ENCODE results near the gene SRR.
"Not testable (repeated sequence)": the region's sequence is repeated elsewhere in the genome, so short reads cannot be mapped to it uniquely, and the experiment has no call there.

The SRR gene

GRCh38 chr17:2316916-2317205 lies 13.1 kb downstream of the SRR start:
- not testable (repeated sequence) for H3K4me1 Mint-ChIP-seq (ENCODE audit: low read depth); H3K27me3 Mint-ChIP-seq; H3K4me3 Mint-ChIP-seq; H3K9me3 Mint-ChIP-seq (ENCODE audit: low read depth); H3K36me3 Mint-ChIP-seq; H3K27ac Mint-ChIP-seq

DNA sequence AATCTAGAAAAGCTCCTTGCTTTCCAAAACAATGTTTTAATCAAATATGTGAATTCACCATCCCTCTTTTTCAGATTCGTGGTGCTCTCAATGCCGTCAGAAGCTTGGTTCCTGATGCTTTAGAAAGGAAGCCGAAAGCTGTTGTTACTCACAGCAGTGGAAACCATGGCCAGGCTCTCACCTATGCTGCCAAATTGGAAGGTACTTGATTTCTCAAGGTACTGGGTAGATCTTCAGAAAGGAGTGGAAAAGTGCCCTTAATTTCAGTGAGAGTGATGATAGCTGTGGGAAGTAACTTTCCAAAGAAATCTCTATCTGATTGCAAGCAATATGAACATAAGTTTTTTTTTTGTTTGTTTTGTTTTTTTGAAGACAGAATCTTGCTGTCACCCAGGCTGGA lies 14.0 kb downstream of the SRR start:
- no peaks in the 10 kb centered on the region for H3K9me3 Mint-ChIP-seq (ENCODE audit: low read depth)
- H3K27ac Mint-ChIP-seq = no peak overlapping the region
- H3K4me3 Mint-ChIP-seq = no peak overlapping the region
- H3K4me1 Mint-ChIP-seq (ENCODE audit: low read depth) = no peaks in the 10 kb centered on the region
- peaks cover 5% of the 10 kb centered on the region for H3K36me3 Mint-ChIP-seq
- no peaks in the 10 kb centered on the region for H3K27me3 Mint-ChIP-seq

GRCh38 chr17:2319051-2319450 lies 15.3 kb downstream of the SRR start:
- H3K27ac Mint-ChIP-seq = no peak overlapping the region
- H3K27me3 Mint-ChIP-seq = no peaks in the 10 kb centered on the region
- peaks cover 8% of the 10 kb centered on the region for H3K36me3 Mint-ChIP-seq
- no peaks in the 10 kb centered on the region for H3K4me1 Mint-ChIP-seq (ENCODE audit: low read depth)
- no peaks in the 10 kb centered on the region for H3K9me3 Mint-ChIP-seq (ENCODE audit: low read depth)
- H3K4me3 Mint-ChIP-seq = no peak overlapping the region

- no peaks in the 10 kb centered on the region for H3K9me3 Mint-ChIP-seq (ENCODE audit: low read depth)
- H3K36me3 Mint-ChIP-seq = peaks cover 14% of the 10 kb centered on the region
- no peak overlapping the region for H3K4me3 Mint-ChIP-seq
- H3K27me3 Mint-ChIP-seq = no peaks in the 10 kb centered on the region
- H3K4me1 Mint-ChIP-seq (ENCODE audit: low read depth) = peaks cover 7% of the 10 kb centered on the region
- no peak overlapping the region for H3K27ac Mint-ChIP-seq
Observed at GRCh38 chr17:2321399-2321798, 17.6 kb downstream of the SRR start.

GRCh38 chr17:2323629-2324314 lies 20.0 kb downstream of the SRR start:
- H3K4me1 Mint-ChIP-seq (ENCODE audit: low read depth) = peaks cover 9% of the 10 kb centered on the region
- no peak overlapping the region for H3K4me3 Mint-ChIP-seq
- H3K36me3 Mint-ChIP-seq = peaks cover 16% of the 10 kb centered on the region
- no peak overlapping the region for H3K27ac Mint-ChIP-seq
- no peaks in the 10 kb centered on the region for H3K27me3 Mint-ChIP-seq
- H3K9me3 Mint-ChIP-seq (ENCODE audit: low read depth) = no peaks in the 10 kb centered on the region

DNA sequence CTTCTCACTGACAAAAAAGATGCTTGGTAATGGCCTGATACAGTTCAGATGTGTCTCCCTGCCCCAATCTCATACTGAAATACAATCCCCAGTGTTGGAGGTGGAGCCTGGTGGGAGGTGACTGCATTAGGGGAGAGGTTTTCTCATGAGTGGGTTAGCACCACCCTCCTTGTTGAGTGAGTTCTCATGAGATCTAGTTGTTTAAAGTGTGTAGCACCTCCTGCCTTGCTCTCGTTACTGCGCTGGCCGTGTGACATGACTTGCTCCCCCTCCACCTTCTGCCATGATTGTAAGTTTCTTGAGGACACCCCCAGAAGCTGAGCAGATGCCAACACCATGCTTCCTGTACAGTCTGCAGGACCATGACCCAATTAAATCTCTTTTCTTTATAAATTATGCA lies 27.6 kb downstream of the SRR start:
- H3K27me3 Mint-ChIP-seq = no peaks in the 10 kb centered on the region
- peaks cover 20% of the 10 kb centered on the region for H3K36me3 Mint-ChIP-seq
- no peak overlapping the region for H3K4me3 Mint-ChIP-seq
- no peak overlapping the region for H3K27ac Mint-ChIP-seq
- H3K4me1 Mint-ChIP-seq (ENCODE audit: low read depth) = peaks cover 16% of the 10 kb centered on the region
- H3K9me3 Mint-ChIP-seq (ENCODE audit: low read depth) = no peaks in the 10 kb centered on the region

DNA sequence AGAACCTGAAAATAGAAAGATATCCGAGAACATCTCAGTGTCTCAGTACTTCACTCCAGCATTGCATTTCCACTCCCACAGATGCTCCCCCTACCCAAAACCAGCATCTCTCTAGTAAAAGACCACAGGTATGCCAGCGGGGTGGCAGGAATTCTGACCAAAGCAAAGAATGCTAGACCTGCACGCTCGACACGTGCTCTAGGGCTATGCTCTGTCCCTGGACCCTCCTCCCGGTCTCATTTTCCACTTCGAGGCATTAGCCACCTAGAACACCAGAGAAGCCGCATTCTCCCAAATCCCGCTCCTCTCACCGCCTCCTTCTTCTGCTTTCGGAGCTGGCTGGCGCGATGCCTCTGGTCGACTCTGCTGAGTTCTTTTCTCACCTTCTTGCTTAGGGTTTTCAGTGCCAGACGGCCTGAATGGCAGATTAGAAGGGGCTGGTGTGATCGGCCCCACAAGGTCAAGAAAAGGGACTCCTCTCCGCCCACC lies 32.0 kb downstream of the SRR start:
- Mint-ChIP-seq H3K4me3 (no peak overlapping the region), H3K9me3 (ENCODE audit: low read depth) (no peaks in the 10 kb centered on the region), H3K36me3 (peaks cover 15% of the 10 kb centered on the region), H3K27ac (peak overlapping the region; percentile 98), H3K4me1 (ENCODE audit: low read depth) (peaks cover 22% of the 10 kb centered on the region), H3K27me3 (no peaks in the 10 kb centered on the region)

DNA sequence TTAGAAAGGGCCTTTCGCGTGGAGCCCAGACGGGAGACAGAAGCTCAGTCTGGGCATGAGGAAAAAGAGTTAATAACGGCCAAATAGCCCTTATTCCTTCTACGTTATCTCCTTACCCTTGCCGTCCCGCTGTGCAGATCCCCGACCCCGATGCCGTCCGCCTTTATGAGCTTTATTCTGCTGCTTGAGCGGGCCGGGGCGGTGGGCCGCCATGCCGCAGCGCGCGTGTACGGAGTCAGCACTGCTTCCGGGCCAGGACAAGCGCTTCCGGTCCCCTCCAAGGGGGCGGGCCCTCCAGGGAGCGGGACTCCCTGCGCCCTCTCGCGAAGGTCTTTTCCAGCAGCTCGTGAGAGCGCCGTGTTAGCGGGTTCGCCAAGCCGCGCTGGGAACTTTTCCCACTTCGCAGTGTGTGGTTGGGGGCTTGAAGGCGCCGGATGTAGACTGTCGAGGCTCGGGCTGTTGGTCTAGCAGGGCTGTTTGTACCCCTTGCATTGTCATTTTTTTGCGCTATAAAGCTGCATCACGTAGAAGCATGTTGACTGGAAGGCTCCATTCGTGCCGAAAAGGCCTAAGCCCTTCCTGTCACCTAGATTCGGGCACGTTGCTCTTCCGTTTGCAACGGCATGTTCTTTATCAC lies 32.6 kb downstream of the SRR start, which contains the start of gene TSR1:
TSS of gene TSR1 (minus strand) at position 243 of the 637 bp plus-strand sequence. CDS start at position 213, 30 bp downstream.
- H3K27ac Mint-ChIP-seq = peak within 1 kb of the TSS; percentile 98
- H3K4me3 Mint-ChIP-seq = no peak within 1 kb of the TSS
- no peaks in the 10 kb centered on the region for H3K27me3 Mint-ChIP-seq
- H3K4me1 Mint-ChIP-seq (ENCODE audit: low read depth) = peaks cover 22% of the 10 kb centered on the region
- H3K36me3 Mint-ChIP-seq = peaks cover 14% of the 10 kb centered on the region
- no peaks in the 10 kb centered on the region for H3K9me3 Mint-ChIP-seq (ENCODE audit: low read depth)

DNA sequence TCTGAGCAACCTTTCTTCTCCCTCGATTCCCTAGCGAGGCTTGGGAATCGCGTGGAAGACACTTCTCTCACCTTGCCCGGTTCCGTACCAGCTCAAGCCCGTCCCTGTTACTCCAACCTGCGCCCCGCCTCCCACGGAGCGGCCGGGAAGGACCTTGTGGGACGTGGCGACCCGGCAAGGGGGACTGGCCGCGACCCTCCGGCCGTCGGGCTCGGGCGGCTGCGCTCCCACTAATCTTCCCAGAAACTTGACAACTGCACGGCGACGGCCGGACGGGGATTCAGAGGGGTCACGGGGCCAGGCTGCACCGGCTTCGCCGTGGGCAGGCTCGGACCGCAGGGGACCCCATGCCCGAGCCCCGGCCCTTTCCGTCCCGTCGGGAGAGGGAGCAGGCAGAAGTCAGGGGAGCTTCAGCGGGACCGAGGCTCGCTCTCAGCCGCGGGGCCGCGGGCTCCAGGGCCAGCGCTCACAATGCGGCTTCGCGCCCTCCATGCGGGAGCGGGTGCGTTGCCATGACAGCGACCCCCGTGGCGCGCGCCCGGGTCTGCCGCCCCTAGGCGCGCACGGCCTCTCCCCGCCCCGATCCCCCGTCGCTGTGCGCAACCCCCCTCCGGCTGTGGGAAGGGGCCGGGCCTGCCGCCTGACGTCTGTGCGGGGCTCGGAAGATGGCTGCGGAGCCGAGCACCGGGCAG lies 33.2 kb downstream of the SRR start, which contains the start of gene SGSM2:
TSS of gene SGSM2 (plus strand) at position 650 of the 692 bp plus-strand sequence. CDS start 188 bp downstream, outside the sequence.
- Mint-ChIP-seq H3K27me3 (no peaks in the 10 kb centered on the region), H3K4me3 (peak within 1 kb of the TSS; percentile 88), H3K4me1 (ENCODE audit: low read depth) (peaks cover 26% of the 10 kb centered on the region), H3K36me3 (peaks cover 14% of the 10 kb centered on the region), H3K9me3 (ENCODE audit: low read depth) (no peaks in the 10 kb centered on the region), H3K27ac (peak within 1 kb of the TSS; percentile 98)

- H3K27ac Mint-ChIP-seq = peak overlapping the region; percentile 82
- peaks cover 31% of the 10 kb centered on the region for H3K4me1 Mint-ChIP-seq (ENCODE audit: low read depth)
- no peaks in the 10 kb centered on the region for H3K9me3 Mint-ChIP-seq (ENCODE audit: low read depth)
- H3K36me3 Mint-ChIP-seq = peaks cover 14% of the 10 kb centered on the region
- peak overlapping the region; percentile 88 for H3K4me3 Mint-ChIP-seq
- no peaks in the 10 kb centered on the region for H3K27me3 Mint-ChIP-seq
Observed at GRCh38 chr17:2337544-2338314, 34.0 kb downstream of the SRR start.

DNA sequence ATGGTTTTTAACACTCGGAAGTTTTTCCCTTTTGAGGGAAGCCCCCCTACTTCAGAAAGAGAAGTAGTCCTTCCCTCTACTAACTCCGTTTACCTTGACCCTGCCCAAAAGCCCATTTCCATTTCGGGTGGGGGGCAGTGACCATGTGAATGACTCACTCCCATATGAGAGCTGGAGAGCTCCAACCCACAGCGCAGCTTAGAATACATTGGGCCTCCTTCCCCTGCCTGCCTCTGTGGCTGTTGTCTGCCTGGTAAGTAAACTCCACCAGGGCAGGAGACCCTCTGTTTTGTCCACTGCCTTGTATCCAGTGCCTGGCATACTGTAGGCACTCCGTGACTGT lies 34.5 kb downstream of the SRR start:
- H3K4me1 Mint-ChIP-seq (ENCODE audit: low read depth) = peaks cover 36% of the 10 kb centered on the region
- no peaks in the 10 kb centered on the region for H3K9me3 Mint-ChIP-seq (ENCODE audit: low read depth)
- H3K27ac Mint-ChIP-seq = peak overlapping the region; percentile 82
- H3K36me3 Mint-ChIP-seq = peaks cover 16% of the 10 kb centered on the region
- H3K4me3 Mint-ChIP-seq = peak overlapping the region; percentile 88
- no peaks in the 10 kb centered on the region for H3K27me3 Mint-ChIP-seq

DNA sequence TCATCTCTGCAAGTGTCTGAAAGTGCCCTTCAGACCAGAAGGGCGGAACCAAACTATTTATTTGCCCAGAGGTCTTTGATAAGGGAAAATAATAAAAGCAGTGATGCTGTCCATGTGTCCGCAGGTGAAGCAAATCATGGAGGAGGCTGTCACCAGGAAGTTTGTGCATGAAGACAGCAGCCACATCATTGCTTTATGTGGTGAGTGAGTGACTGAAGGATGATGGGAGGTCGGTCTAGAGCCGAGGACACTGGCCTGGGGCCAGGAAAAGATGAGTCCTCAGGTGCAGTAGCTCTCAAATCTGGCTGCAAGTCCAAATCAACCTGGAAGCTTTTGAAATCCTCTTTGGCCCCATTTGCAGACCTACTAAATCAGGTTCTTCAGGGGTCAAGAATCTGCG lies 39.7 kb downstream of the SRR start:
- Mint-ChIP-seq H3K27ac (peak overlapping the region; percentile 73), H3K36me3 (peaks cover 5% of the 10 kb centered on the region), H3K27me3 (no peaks in the 10 kb centered on the region), H3K9me3 (ENCODE audit: low read depth) (no peaks in the 10 kb centered on the region), H3K4me3 (no peak overlapping the region), H3K4me1 (ENCODE audit: low read depth) (peaks cover 28% of the 10 kb centered on the region)

DNA sequence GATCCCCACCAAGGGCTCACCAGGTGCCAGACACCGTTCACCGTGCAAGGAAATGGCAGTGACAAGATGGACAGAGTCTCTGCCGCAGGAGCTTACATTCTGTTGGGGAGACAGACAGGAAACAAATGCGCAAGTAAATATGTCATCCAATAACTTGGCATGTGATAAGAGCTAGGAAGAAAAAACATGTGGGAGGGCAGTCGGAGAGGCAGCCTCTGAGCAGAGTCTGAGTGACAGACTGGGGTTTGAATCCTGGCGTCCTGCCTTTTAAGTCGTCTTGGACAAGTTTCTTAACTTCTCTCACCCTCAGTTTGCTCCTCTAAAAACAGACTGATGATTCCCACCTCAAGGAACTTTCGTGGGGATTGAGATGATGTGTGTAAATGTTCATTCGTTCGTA lies 40.8 kb downstream of the SRR start:
- Mint-ChIP-seq H3K27me3 (no peaks in the 10 kb centered on the region), H3K4me1 (ENCODE audit: low read depth) (peaks cover 22% of the 10 kb centered on the region), H3K9me3 (ENCODE audit: low read depth) (no peaks in the 10 kb centered on the region), H3K36me3 (peaks cover 5% of the 10 kb centered on the region), H3K4me3 (no peak overlapping the region), H3K27ac (no peak overlapping the region)

DNA sequence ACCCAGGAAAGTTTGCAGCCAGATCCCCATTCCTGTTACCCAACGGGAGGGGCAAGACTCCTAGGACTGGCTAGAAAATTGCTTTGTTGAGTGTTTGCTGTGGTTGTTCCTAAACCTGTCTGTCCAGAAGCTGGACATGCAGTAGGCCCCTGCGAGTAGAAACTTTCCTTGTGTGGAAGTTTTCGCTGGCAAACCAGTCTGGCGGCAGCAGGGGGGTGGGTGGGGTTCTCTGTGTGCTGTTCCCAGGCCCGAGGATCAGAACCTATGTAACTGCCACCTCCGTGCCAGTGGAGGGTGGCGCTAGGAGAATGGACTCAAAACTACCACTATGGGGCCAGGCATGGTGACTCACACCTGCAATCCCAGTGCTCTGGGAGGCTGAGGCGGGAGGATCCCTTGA lies 42.7 kb downstream of the SRR start:
- Mint-ChIP-seq H3K9me3 (ENCODE audit: low read depth) (no peaks in the 10 kb centered on the region), H3K27ac (no peak overlapping the region), H3K27me3 (no peaks in the 10 kb centered on the region), H3K4me1 (ENCODE audit: low read depth) (peaks cover 20% of the 10 kb centered on the region), H3K36me3 (peaks cover 5% of the 10 kb centered on the region), H3K4me3 (no peak overlapping the region)
